Adrenal gland (tissue), 5 donors: ENCODE data around the gene DENND4A.

Source experiments
- POLR2A ChIP-seq, 2 donors: fragments of 450-650 bp; IDR thresholded peaks; one replicate each; pipeline ENCODE4 v1.6.1; 2017; ENCODE audit warnings: antibody characterized with exemption in 2 of 2, mild to moderate bottlenecking in 2 of 2, moderate library complexity in 1 of 2
- TF ChIP-seq, protein P1 (sequence below), 6 experiments: fragments of 450-650 bp in 4 of 6; fragments of 200-600 bp in 2 of 6; sonication (generic) in 1 of 6; IDR thresholded peaks; 1 replicate in 5 of 6; 2 replicates in 1 of 6; pipeline versions ENCODE4 v1.5.1 to v1.8.0; 2016 to 2021; ENCODE audit warnings: antibody characterized with exemption in 6 of 6, mild to moderate bottlenecking in 2 of 6, moderate library complexity in 1 of 6
- donor health status: DM: no; HTN: no; CAD: no.

DNA sequence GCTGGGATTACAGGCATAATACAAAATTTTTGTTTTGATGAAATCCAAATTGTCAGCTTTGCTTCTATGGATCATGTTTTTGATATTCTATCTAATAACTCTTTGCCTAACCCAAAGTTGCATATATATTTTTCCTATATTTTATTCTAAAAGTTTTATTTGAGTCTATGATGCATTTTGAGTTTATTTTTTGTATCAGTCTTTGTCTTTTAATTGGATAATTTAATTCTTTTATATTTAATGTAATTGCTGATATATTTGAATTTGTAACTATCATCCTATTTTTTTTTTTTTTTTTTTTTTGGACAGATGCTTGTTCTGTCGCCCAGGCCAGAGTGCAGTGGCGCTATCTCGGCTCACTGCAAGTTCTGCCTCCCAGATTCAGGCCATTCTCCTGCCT lies 19.7 kb upstream of the DENND4A start:
- TF ChIP-seq, protein P1, sequence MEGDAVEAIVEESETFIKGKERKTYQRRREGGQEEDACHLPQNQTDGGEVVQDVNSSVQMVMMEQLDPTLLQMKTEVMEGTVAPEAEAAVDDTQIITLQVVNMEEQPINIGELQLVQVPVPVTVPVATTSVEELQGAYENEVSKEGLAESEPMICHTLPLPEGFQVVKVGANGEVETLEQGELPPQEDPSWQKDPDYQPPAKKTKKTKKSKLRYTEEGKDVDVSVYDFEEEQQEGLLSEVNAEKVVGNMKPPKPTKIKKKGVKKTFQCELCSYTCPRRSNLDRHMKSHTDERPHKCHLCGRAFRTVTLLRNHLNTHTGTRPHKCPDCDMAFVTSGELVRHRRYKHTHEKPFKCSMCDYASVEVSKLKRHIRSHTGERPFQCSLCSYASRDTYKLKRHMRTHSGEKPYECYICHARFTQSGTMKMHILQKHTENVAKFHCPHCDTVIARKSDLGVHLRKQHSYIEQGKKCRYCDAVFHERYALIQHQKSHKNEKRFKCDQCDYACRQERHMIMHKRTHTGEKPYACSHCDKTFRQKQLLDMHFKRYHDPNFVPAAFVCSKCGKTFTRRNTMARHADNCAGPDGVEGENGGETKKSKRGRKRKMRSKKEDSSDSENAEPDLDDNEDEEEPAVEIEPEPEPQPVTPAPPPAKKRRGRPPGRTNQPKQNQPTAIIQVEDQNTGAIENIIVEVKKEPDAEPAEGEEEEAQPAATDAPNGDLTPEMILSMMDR (IDR thresholded peaks at IDR 0.05) = no peak
- TF ChIP-seq POLR2A (IDR thresholded peaks at IDR 0.05) = no peak
